Measurements from ENCODE around the gene NGF. TPM values are rescaled to one million over a fixed set of nuclear protein-coding genes. Genes with fewer than 3 reads are reported as not detected.

NGF gene
- total RNA-seq, 4 donors from 2014 or later, result 4.5 TPM; not detected in 3

DNA sequence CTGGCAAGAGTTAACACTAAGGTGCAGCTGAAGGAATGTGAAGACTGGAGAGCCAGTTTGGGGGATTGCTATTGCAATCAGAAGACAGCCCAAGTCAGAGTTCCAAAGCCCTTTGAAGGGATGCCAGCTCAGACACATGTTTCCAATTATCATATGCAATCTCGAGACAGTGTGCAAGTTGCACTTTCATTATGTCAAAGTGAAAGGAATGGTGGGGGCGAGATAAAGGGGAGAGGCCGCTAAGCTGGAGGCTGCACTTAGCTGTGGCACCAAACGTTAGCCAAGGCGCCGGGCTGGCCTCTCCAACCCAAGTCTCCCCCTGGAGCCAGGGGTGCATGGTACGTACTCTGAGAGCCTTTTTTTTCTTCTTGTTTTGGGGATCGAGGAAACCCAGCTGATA is 58.0 kb downstream of the NGF start:
- Histone ChIP-seq H3K9me3 (peaks cover 5 to 9% of the 10 kb centered on the region in 2 donors), H3K4me3 (no peak overlapping the region), H3K27me3 (no peaks in the 10 kb centered on the region), H3K4me1 (no peaks in the 10 kb centered on the region), H3K27ac (no peak overlapping the region), H3K36me3 (no peaks in the 10 kb centered on the region)
- 69 to 83% methylated on average over 6 to 8 of the region's 8 CpGs for WGBS, 2 donors (ENCODE audit: low coverage in 1 of 2)
- DNase-seq, result no peak
- in situ Hi-C loops (cut with MboI; ENCODE audit: low pct_ligation_motif_present in 1 of 4, low pct_unique_long_range_greater_than_20kb in 1 of 4, low sequenced_read_pairs in 3 of 4) (no loop called here), intact Hi-C loops (cut with DNase I; ENCODE audit: low total_unique reads) (no loop called here)
- TF ChIP-seq POLR2AphosphoS5 (IDR thresholded peaks at IDR 0.05) (no peak), EP300 (IDR thresholded peaks at IDR 0.05; ENCODE audit: low read depth) (no peak), CTCF (IDR thresholded peaks at IDR 0.05) (no peak), POLR2A (IDR thresholded peaks at IDR 0.05) (no peak)

DNA sequence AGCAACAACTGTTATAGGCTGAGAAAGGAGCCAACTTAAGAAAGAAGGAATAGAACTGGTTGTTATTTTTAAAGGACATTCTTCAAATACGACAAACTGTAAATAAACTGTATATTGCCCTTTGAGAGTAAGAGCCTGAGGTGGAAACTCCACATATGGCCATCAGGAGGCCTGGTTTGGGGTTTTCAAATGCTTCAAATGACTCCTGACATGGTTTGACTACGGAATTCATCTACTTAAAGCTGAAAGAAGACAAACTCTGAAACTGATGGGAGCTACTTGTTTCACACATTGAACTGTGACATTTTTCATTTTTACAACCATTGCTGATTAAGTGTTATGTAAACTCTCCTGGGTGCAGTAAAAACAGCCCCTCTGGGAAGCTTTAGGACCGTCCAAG is 59.8 kb downstream of the NGF start:
- Histone ChIP-seq H3K9me3 (peaks cover 5 to 9% of the 10 kb centered on the region in 2 donors), H3K4me1 (no peaks in the 10 kb centered on the region), H3K36me3 (no peaks in the 10 kb centered on the region), H3K4me3 (no peak overlapping the region), H3K27ac (no peak overlapping the region), H3K27me3 (no peaks in the 10 kb centered on the region)
- DNase-seq, result no peak
- 38 to 64% methylated on average over 3 of the region's 3 CpGs for WGBS, 2 donors (ENCODE audit: low coverage in 1 of 2)
- in situ Hi-C loops (cut with MboI; ENCODE audit: low pct_ligation_motif_present in 1 of 4, low pct_unique_long_range_greater_than_20kb in 1 of 4, low sequenced_read_pairs in 3 of 4), result no loop called here
- intact Hi-C loops (cut with DNase I; ENCODE audit: low total_unique reads), result no loop called here
- no peak for TF ChIP-seq CTCF (IDR thresholded peaks at IDR 0.05)

GRCh38 chr1:115277276-115277675 is 60.8 kb downstream of the NGF start:
- intact Hi-C loops (cut with DNase I; ENCODE audit: low total_unique reads) (no loop called here), in situ Hi-C loops (cut with MboI; ENCODE audit: low pct_ligation_motif_present in 1 of 4, low pct_unique_long_range_greater_than_20kb in 1 of 4, low sequenced_read_pairs in 3 of 4) (no loop called here)
- Histone ChIP-seq H3K9me3 (peaks cover 5 to 9% of the 10 kb centered on the region in 2 donors), H3K4me1 (no peaks in the 10 kb centered on the region), H3K27ac (no peak overlapping the region), H3K36me3 (no peaks in the 10 kb centered on the region), H3K27me3 (no peaks in the 10 kb centered on the region), H3K4me3 (no peak overlapping the region)
- no peak for TF ChIP-seq EP300 (IDR thresholded peaks at IDR 0.05; ENCODE audit: low read depth)
- no peak for TF ChIP-seq POLR2A (IDR thresholded peaks at IDR 0.05)
- no peak for TF ChIP-seq POLR2AphosphoS5 (IDR thresholded peaks at IDR 0.05)
- no peak for TF ChIP-seq CTCF (IDR thresholded peaks at IDR 0.05)
- no peak for DNase-seq
- WGBS, 2 donors (ENCODE audit: low coverage in 1 of 2), result 60 to 63% methylated on average over 1 to 2 of the region's 2 CpGs

GRCh38 chr1:115275216-115275615 is 62.8 kb downstream of the NGF start:
- intact Hi-C loops (cut with DNase I; ENCODE audit: low total_unique reads) (no loop called here), in situ Hi-C loops (cut with MboI; ENCODE audit: low pct_ligation_motif_present in 1 of 4, low pct_unique_long_range_greater_than_20kb in 1 of 4, low sequenced_read_pairs in 3 of 4) (no loop called here)
- no peak overlapping the region for H3K27ac ChIP-seq
- H3K4me3 ChIP-seq, result no peak overlapping the region
- no peaks in the 10 kb centered on the region for H3K27me3 ChIP-seq
- DNase-seq, result no peak
- peak in 2 of 5 experiments; percentile 17 to 22 for TF ChIP-seq CTCF (IDR thresholded peaks at IDR 0.05)
- no peak for TF ChIP-seq POLR2AphosphoS5 (IDR thresholded peaks at IDR 0.05)
- peaks cover 5 to 9% of the 10 kb centered on the region in 2 donors for H3K9me3 ChIP-seq
- H3K36me3 ChIP-seq, result no peaks in the 10 kb centered on the region
- H3K4me1 ChIP-seq, result no peaks in the 10 kb centered on the region

Measured in transverse colon (tissue), 4 donors.